Regular cardiac myocyte (primary cell): Measurements from ENCODE around the gene EFCAB5. TPM values are rescaled to one million over a fixed set of nuclear protein-coding genes. Genes with fewer than 3 reads are reported as not detected.

Experiments used
- total RNA-seq: library from RNA; depleted of rRNA; stranded (reverse); fragments of >200 nt; gene quantifications from 2 replicates; pipeline ENCODE4 v1.2.3, GENCODE V29; 2014

Gene EFCAB5
- total RNA-seq = under 0.01 and 0.85 TPM in 2 replicates

GRCh38 chr17:29941334-29941733 is at the start of gene EFCAB5:
TSS of gene EFCAB5 (plus strand) at chr17:29941634. CDS start at chr17:29941797, 163 bp downstream.

GRCh38 chr17:29929533-29930408 is 11.7 kb upstream of the EFCAB5 start, which contains the start of gene SSH2:
TSS of gene SSH2 (minus strand) at chr17:29930228. CDS start at chr17:29930000, 228 bp downstream.

GRCh38 chr17:30116661-30117551 is 175.5 kb downstream of the EFCAB5 start, which contains the start of gene NSRP1:
TSS of gene NSRP1 (plus strand) at chr17:30116816. CDS start at chr17:30116844, 28 bp downstream.

Other genes starting within 250 kb of the EFCAB5 start
- 6.2 and 9.0 TPM in 2 replicates for gene SSH2, start 11.4 kb upstream of the EFCAB5 start, total RNA-seq
- gene NSRP1, start 175.2 kb downstream of the EFCAB5 start, total RNA-seq = 10.5 and 11.8 TPM in 2 replicates